Ovary (tissue), 9 donors: ENCODE measurements around the gene FRMD1. TPM values are rescaled to one million over a fixed set of nuclear protein-coding genes. Genes with fewer than 3 reads are reported as not detected.

Experiments used
- DNase-seq, 5 donors: peaks; one replicate each; pipeline ENCODE4 v3.0.0-alpha.2; 2019 to 2020
- H3K27ac ChIP-seq, 2 donors: fragments of 200-600 bp; one replicate each; pipeline versions ENCODE4 v1.5.1 to v1.8.0; 2019 to 2022
- H3K27me3 ChIP-seq: fragments of 200-600 bp; one replicate; pipeline ENCODE4 v1.8.0; 2022
- H3K36me3 ChIP-seq: fragments of 200-600 bp; sonication (generic); one replicate; pipeline ENCODE4 v1.5.1; 2019
- H3K4me1 ChIP-seq: one replicate; pipeline ENCODE4 v1.8.1; 2013; ENCODE audit warnings: mild to moderate bottlenecking, moderate library complexity; ENCODE audit not compliant: insufficient read depth
- H3K4me3 ChIP-seq: fragments of 200-600 bp; sonication (generic); one replicate; pipeline ENCODE4 v1.5.1; 2017
- H3K9me3 ChIP-seq, 2 donors: fragments of 200-600 bp in 1 of 2; sonication (generic) in 1 of 2; one replicate each; pipeline versions ENCODE4 v1.5.1 to v1.8.1; 2013 to 2019; ENCODE audit warnings: mild to moderate bottlenecking in 1 of 2, moderate library complexity in 1 of 2
- CTCF ChIP-seq, 3 donors: fragments of 450-650 bp in 2 of 3; fragments of 200-600 bp in 1 of 3; IDR thresholded peaks; one replicate each; pipeline versions ENCODE4 v1.5.1 to v1.8.0; 2016 to 2022; ENCODE audit warnings: antibody characterized with exemption in 3 of 3, mild to moderate bottlenecking in 1 of 3
- EP300 ChIP-seq: sonication (generic); formaldehyde crosslinking; IDR thresholded peaks from one replicate; pipeline ENCODE4 v1.6.1; 2017; ENCODE audit warnings: antibody characterized with exemption
- POLR2A ChIP-seq: fragments of 450-650 bp; IDR thresholded peaks from one replicate; pipeline ENCODE4 v1.6.1; 2017; ENCODE audit warnings: antibody characterized with exemption, mild to moderate bottlenecking, moderate library complexity
- WGBS, 3 donors: extraction: QIAGEN DNeasy Blood & Tissue Kit in 1 of 3; methylation state at CpG; one replicate each; pipeline versions ENCODE4 v1.1.5 to v1.1.7; 2013 to 2017; 5-methylcytosine and 5-hydroxymethylcytosine counted together
- intact Hi-C, 4 donors: fragments of 100-400 bp; cut with DNase I; formaldehyde crosslinking; loops; one replicate each; pipeline versions ENCODE4 v1.11.0 to v1.15.1; 2022 to 2023
- polyA plus RNA-seq, 2 donors: library from polyadenylated mRNA; stranded (reverse); fragments of 200-250 nt in 1 of 2; fragments of 350-450 nt in 1 of 2; fragmentation: Illumina TruSeq in 1 of 2; extraction: RNeasy Lipid Tissue Mini Kit (QIAGEN cat#74804) in 1 of 2; gene quantifications; one replicate each; pipeline ENCODE4 v1.2.3, GENCODE V29; 2013 to 2014
- total RNA-seq, 7 donors: library from RNA; depleted of rRNA in 2 of 7; stranded (reverse); fragments of >200 nt in 2 of 7; fragmentation: NEBNext Ultra II Directional in 3 of 7; extraction: Animal tissue kit (Norgen Biotek cat#: 25700) in 3 of 7; gene quantifications; one replicate each; pipeline versions ENCODE4 v1.1.0 to v1.2.4, GENCODE V29; 2016 to 2023
- donor health status: DM: no; HTN: no; CAD: no; lungs with moderate emphysema.
- donor health status: DM: no; HTN: no; CAD: no.
- donor health status: Bipolar disorder and iron deficiency.
- donor health status: DM: yes; HTN: yes; CAD: no.
- donor health status: DM: no; HTN: no; CAD: no.
- donor health status: DM: yes; HTN: yes; CAD: no.

FRMD1 gene
- total and polyA plus RNA-seq, 9 donors: 0.10 to 0.48 (median 0.31) TPM; not detected in 2

- Histone ChIP-seq H3K27me3 (no peaks in the 10 kb centered on the region), H3K27ac (no peak overlapping the region), H3K4me1 (no peaks in the 10 kb centered on the region), H3K36me3 (no peaks in the 10 kb centered on the region), H3K9me3 (no peaks in the 10 kb centered on the region), H3K4me3 (no peak overlapping the region)
- no peak for TF ChIP-seq EP300
- intact Hi-C loops: no loop called here
- WGBS, 3 donors: 92 to 98% (median 93%) methylated on average over 4 of the region's 4 CpGs
- no peak for DNase-seq
Measured at GRCh38 chr6:168039301-168039700, 39.7 kb downstream of the FRMD1 start.

DNA sequence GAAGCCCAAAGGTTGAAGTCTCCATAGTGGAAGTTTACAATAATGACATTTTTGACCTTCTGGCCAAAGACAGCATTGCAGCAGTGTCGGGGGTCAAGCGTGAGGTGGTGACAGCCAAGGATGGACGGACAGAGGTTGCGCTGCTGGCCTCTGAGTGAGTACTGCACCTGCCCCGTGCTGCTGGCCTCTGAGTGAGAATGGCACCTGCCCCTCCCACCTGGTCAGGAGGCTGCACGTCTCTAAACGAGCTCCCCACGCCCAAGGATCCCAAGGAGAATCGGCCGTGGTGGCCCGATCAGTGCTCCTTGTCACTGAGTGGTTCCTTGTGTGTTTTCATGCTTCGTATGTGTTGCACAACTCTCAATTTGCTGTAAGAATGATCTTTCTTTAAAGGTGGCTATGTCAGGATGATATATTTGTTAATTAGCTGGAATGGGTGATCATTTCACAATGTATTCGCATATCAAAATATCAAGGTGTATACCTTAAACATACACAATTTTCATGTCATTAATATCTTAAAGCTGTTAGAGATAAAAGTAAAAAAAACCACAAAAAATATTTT lies 40.4 kb downstream of the FRMD1 start:
- no peaks in the 10 kb centered on the region for H3K36me3 ChIP-seq
- DNase-seq: peak in 1 of 5 donors; percentile 28
- H3K27ac ChIP-seq: no peak overlapping the region
- 91 to 95% (median 91%) methylated on average over 13 of the region's 13 CpGs for WGBS, 3 donors
- no peaks in the 10 kb centered on the region for H3K9me3 ChIP-seq
- no peaks in the 10 kb centered on the region for H3K4me1 ChIP-seq
- TF ChIP-seq POLR2A (no peak), EP300 (no peak), CTCF (IDR thresholded peaks at IDR 0.05) (no peak)
- H3K27me3 ChIP-seq: no peaks in the 10 kb centered on the region
- no peak overlapping the region for H3K4me3 ChIP-seq
- intact Hi-C loops: no loop called here

GRCh38 chr6:168037856-168038255 lies 41.2 kb downstream of the FRMD1 start:
- Histone ChIP-seq H3K27me3 (no peaks in the 10 kb centered on the region), H3K9me3 (no peaks in the 10 kb centered on the region), H3K36me3 (no peaks in the 10 kb centered on the region), H3K27ac (no peak overlapping the region), H3K4me3 (no peak overlapping the region), H3K4me1 (no peaks in the 10 kb centered on the region)
- WGBS, 3 donors: 87 to 96% (median 95%) methylated on average over 5 of the region's 5 CpGs
- DNase-seq: no peak
- TF ChIP-seq EP300: no peak
- intact Hi-C loops: no loop called here

GRCh38 chr6:168037242-168037641 lies 41.8 kb downstream of the FRMD1 start:
- intact Hi-C loops: no loop called here
- H3K4me3 ChIP-seq: no peak overlapping the region
- no peaks in the 10 kb centered on the region for H3K36me3 ChIP-seq
- TF ChIP-seq POLR2A: no peak
- no peak for TF ChIP-seq EP300
- no peak for TF ChIP-seq CTCF (IDR thresholded peaks at IDR 0.05)
- 85 to 92% (median 88%) methylated on average over 6 of the region's 6 CpGs for WGBS, 3 donors
- no peaks in the 10 kb centered on the region for H3K4me1 ChIP-seq
- no peak overlapping the region for H3K27ac ChIP-seq
- H3K9me3 ChIP-seq: no peaks in the 10 kb centered on the region
- H3K27me3 ChIP-seq: no peaks in the 10 kb centered on the region
- DNase-seq: no peak

DNA sequence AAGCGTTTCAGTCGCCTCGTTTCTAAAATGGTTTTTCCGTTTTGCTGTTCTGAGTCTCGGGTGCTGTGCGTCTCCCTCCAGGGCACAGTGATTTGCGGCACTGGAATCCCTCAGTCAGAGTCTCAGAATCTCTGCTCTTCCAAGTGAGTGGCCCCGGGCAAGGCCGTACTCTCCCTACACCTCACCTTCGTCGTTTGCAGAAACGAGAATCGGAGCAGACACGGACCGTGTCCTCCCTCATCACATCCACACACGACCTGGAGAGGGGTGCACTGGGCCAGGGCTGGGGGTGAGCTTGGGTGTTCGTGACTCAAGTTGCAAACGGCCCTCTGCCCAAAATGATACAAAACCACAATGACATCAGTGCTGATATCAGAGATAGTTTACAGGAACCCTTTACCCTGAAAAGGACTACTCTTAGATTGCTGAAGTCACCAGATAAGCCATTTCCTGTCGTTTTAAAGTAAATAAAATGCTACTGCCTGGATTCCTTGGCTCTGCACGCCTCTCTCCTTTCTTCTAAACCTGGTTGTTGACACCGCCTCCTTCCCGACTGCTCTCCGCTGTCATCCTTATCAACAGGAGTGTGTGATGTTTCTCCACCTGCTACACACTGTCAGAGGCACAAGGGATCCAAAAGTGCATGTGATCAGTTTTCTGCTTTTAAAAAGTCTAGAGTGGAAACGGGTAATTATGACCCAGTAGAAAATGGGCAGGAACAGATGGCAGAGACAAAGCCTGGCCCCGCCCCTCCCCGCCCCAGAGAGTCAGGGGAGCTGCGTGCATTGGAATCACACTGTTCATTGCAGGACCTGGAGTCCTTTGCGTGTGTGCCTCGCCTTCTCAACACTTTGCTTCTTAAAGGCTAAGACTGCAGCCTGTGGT lies 43.1 kb downstream of the FRMD1 start:
- Histone ChIP-seq H3K4me1 (no peaks in the 10 kb centered on the region), H3K4me3 (peak overlapping the region; percentile 34), H3K9me3 (no peaks in the 10 kb centered on the region), H3K36me3 (no peaks in the 10 kb centered on the region), H3K27ac (no peak overlapping the region), H3K27me3 (no peaks in the 10 kb centered on the region)
- intact Hi-C loops: no loop called here
- DNase-seq: peak in 1 of 5 donors; percentile 22
- TF ChIP-seq POLR2A (no peak), EP300 (no peak), CTCF (IDR thresholded peaks at IDR 0.05) (no peak)
- WGBS, 3 donors: 18 to 63% (median 37%) methylated on average over 29 of the region's 29 CpGs
